WI38 (cell line): ENCODE measurements around the gene AGMAT.

Source experiments
- H3K4me3 ChIP-seq: 2 replicates; pipeline ENCODE4 v1.5.1; 2011; ENCODE audit warnings: low read depth, mild to moderate bottlenecking, control low read depth, low read length
- CTCF ChIP-seq: IDR thresholded peaks from 2 replicates; pipeline ENCODE4 v1.5.1; 2012; ENCODE audit warnings: low read depth, mild to moderate bottlenecking, control low read depth, low read length

The AGMAT gene

GRCh38 chr1:15571266-15571665, 13.6 kb downstream of the AGMAT start:
- TF ChIP-seq CTCF = no peak
- no peak overlapping the region for H3K4me3 ChIP-seq

GRCh38 chr1:15570861-15571260, 14.0 kb downstream of the AGMAT start:
- TF ChIP-seq CTCF = no peak

GRCh38 chr1:15568387-15569073, 16.3 kb downstream of the AGMAT start:
- no peak for TF ChIP-seq CTCF
- no peak overlapping the region for H3K4me3 ChIP-seq

More at GRCh38 chr1:15570861-15571260, 14.0 kb downstream of the AGMAT start:
- no peak overlapping the region for H3K4me3 ChIP-seq

- no peak for TF ChIP-seq CTCF
These were observed 25.6 kb downstream of the AGMAT start for GRCh38 chr1:15559189-15559810.

GRCh38 chr1:15558516-15558915, 26.3 kb downstream of the AGMAT start:
- no peak for TF ChIP-seq CTCF
- no peak overlapping the region for H3K4me3 ChIP-seq

More at GRCh38 chr1:15559189-15559810, 25.6 kb downstream of the AGMAT start:
- H3K4me3 ChIP-seq = no peak overlapping the region

GRCh38 chr1:15557594-15557993, 27.3 kb downstream of the AGMAT start:
- TF ChIP-seq CTCF = no peak
- H3K4me3 ChIP-seq = no peak overlapping the region

- no peak overlapping the region for H3K4me3 ChIP-seq
- TF ChIP-seq CTCF = no peak
These were observed 27.8 kb downstream of the AGMAT start for GRCh38 chr1:15557008-15557407.
